ENCODE data around the gene TLCD1.
"Not testable (repeated sequence)": the region's sequence is repeated elsewhere in the genome, so short reads cannot be mapped to it uniquely, and the experiment has no call there.

TLCD1 gene

DNA sequence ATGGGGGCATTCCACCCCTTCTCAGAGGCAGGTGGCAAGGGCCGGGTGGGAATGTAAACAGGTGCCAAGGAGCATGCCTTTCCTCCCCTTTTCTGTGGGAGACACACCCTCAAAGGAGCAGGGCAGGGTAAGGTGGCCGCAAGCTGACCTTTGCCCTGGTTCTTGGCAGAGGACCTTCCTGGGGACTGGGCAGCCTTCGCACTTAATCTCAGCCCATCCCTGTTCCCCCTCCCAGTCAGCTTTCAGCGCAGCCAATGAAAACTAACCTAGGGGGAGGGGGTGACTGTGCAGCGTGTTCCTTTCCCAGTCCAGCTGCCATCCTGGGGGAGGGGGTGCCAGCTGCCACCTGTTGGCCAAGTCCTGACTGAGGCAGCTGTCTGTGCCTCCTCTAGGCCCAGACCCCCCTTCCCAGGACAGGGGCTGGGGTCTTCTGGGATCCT is 20.6 kb upstream of the TLCD1 start:
- no peak for DNase-seq

DNA sequence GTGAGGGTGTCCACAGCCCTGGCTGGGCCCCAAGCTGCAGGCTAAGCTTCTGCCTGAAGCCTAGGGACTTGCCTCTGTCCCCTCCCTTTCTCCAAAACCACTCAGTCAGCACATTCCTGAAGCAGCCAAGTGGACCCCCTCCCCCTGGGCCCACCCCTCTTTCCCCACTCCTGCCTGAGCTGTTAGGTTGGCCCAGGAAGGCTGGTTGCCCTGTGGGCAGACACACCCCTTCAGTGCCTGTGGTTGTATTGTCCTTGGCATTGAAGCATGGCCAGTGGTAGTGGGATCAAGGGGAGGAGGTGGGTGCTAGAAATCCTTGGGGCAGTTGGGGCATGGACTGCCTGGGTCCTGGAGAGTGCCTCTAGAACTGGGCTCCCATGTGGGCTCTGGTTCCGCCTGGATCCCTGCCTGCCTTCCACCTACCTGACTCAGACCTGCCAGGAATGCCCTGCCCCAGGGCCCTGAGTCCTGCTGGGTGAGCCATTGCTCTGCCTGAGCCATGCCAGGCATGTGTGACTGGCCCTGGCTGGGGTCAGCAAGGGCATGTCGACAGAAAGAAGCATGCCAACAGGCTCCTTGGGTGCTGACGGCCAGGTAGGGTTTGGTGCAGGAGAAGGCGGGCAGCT is 19.9 kb upstream of the TLCD1 start:
- no peak for DNase-seq

DNA sequence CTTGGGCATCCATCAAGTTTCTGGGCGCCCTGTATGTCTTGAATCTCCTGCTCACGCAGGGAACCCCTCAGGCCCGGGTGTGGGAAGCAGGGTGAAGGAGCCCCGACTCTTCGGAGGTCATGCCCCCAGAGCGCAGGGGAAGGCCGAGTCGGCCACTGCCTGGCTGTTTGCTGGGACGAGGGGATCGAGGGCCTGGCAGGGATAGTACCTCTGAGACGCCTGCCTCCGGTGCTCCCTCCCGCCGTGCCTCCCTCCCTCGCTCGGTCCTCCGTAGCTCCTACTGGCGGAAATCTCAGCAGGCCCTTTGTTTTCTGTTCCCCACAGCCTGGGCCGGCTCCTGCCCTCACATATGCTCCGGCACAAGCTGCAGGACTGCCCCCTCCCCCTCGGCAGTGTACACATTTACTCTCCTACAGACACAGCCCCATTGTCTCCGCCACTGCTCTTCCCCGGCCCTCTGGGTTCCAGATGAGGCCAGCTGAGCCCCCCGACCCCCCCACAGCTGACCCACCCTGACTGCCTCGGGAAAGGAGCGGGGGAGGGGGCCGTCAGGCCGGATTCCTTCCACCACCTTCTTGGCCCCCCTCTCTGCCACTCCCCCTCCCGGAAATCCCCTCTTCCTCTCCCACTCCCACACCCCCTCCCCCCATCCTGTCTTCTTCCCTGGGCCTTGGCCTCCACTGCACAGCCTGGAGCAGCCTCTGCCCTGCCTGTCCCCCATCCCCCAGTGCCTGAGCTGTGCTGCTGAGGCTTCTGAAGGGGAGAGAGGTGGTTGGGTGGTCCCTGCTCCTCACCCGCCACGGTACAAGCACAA is 19.1 kb upstream of the TLCD1 start:
- DNase-seq, result no peak

DNA sequence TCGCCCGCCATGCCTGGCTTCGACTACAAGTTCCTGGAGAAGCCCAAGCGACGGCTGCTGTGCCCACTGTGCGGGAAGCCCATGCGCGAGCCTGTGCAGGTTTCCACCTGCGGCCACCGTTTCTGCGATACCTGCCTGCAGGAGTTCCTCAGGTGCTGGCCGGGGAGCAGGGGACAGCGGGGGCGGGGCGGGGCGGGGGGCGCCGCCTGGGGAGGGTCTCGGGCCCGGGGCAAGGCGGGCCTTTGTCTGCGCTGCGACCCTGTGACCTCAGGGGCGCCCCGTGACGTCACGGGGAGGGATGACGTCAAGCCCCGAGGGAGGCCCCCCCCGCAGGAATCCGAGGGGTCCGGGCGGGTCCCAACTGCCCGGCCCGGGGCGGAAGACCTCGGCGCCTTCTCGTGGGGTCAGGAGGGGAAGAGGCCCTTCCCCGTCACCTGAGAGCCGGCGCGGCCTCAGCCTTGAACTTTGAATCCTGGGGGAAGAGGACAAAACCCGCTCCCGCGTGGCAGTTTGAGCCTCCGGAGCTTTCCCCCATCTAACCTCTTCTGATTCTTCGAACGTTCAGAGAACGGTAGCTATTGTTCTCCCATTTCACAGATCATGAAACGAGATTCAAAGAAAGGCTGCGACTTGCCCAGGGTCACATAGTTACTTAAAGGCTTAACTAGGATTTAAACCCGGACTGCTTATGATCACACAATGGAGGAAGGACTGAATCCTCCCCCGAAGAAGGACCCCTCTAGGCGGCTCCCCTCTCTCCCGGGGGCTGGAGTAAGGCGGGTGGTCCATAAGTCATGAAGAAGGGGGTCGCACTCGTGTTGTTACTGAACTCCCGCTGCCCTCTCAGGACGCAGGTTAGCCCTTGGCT is 18.3 kb upstream of the TLCD1 start:
- DNase-seq, result no peak

GRCh38 chr17:28743243-28744103 is 17.4 kb upstream of the TLCD1 start, which contains the start of gene TRAF4:
TSS of gene TRAF4 (plus strand) at chr17:28744011. CDS start at chr17:28744113, 102 bp downstream.
- peak; percentile 40 for DNase-seq

GRCh38 chr17:28741358-28742349 is 15.6 kb upstream of the TLCD1 start:
- DNase-seq, result no peak

DNA sequence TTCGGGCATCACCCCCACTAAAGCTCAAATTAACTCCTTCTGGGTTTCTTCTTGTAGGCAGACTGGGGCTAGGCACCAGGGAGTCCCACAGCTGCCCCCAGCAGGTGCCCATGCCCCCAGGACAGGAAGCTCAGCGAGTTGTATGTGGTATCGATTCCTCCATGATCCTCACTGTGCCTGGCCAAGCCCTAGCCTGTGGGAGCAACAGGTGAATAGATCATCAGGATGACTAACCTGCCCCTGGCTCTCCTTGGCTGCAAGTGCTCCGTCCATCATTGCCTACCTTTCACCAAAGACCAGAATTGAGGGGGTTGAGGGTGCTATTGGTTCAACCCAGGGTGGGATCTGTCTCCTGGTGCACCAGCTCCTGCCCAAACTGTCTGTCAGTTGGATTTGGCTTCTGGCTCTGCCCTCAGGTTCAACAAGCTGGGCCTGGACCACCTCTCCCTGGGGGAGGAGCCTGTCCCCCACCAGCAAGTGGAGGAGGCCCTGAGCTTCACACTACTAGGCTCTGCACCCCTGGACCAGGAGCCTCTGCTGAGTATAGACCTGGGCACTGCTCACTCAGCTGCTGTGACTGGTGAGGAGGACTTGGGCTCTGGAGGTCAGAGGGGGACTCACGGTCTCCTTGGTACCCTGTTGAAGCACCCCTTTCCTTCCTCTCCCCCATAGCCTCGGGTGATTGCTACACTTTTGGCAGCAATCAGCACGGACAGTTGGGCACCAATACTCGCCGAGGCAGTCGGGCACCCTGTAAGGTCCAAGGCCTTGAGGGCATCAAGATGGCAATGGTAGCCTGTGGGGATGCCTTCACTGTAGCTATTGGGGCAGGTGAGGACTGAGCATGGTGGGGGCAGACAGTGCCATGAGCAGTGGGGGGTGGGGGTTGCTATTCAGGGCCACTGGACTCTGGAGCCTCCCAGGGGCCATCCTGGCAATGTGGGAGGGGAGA is 14.6 kb upstream of the TLCD1 start:
- no peak for DNase-seq

DNA sequence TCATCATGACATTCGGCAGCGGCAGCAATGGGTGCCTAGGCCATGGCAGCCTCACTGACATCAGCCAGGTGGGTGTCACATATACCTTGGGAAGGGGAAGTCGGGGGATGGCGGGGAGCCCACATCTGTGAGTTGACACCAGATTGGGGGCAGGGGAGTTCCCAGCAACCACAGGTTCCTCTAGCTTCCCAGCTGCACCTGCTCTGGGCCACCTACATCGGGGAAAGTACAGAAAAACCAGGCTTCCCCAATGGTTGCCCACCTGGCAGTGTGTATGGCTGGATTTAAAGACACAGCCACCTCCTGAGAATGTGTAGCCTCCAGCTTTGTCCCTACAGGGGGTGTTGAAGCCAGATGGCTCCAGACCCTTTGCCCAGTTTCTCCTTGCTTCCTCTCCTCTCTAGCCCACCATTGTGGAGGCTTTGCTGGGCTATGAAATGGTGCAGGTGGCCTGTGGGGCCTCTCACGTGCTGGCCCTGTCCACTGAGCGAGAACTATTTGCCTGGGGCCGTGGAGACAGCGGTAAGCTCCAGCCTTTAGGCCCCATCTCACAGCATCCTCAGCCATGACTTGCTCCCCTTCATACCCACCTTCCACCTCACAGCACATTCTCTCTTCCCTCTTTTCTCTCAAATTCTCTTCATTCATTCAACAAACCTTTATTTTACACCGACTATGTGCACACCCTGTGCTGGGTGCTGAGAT is 12.8 kb upstream of the TLCD1 start:
- no peak for DNase-seq

GRCh38 chr17:28737770-28738679 is 12.0 kb upstream of the TLCD1 start:
- DNase-seq, result no peak

DNA sequence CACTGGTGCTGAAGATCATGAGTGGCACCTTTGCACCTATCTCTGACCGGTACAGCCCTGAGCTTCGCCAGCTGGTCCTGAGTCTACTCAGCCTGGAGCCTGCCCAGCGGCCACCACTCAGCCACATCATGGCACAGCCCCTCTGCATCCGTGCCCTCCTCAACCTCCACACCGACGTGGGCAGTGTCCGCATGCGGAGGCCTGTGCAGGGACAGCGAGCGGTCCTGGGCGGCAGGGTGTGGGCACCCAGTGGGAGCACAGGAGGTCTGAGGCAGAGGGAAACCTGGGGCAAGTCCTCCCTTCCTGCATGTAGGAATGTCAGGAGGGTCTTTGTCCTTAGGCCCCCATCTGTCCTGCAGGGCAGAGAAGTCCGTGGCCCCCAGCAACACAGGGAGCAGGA is 11.3 kb upstream of the TLCD1 start:
- DNase-seq, result no peak

DNA sequence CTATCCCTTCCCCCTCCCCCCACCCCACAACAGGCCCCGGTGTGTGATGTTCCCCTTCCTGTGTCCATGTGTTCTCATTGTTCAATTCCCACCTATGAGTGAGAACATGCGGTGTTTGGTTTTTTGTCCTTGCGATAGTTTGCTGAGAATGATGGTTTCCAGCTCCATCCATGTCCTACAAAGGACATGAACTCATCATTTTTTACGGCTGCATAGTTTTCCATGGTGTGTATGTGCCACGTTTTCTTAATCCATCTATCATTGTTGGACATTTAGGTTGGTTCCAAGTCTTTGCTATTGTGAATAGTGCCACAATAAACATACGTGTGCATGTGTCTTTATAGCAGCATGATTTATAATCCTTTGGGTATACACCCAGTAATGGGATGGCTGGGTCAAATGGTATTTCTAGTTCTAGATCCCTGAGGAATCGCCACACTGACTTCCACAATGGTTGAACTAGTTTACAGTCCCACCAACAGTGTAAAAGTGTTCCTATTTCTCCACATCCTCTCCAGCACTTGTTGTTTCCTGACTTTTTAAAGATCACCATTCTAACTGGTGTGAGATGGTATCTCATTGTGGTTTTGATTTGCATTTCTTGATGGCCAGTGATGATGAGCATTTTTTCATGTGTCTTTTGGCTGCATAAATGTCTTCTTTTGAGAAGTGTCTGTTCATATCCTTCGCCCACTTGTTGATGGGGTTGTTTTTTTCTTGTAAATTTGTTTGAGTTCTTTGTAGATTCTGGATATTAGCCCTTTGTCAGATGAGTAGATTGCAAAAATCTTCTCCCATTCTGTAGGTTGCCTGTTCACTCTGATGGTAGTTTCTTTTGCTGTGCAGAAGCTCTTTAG is 10.1 kb upstream of the TLCD1 start:
- not testable (repeated sequence) for DNase-seq

DNA sequence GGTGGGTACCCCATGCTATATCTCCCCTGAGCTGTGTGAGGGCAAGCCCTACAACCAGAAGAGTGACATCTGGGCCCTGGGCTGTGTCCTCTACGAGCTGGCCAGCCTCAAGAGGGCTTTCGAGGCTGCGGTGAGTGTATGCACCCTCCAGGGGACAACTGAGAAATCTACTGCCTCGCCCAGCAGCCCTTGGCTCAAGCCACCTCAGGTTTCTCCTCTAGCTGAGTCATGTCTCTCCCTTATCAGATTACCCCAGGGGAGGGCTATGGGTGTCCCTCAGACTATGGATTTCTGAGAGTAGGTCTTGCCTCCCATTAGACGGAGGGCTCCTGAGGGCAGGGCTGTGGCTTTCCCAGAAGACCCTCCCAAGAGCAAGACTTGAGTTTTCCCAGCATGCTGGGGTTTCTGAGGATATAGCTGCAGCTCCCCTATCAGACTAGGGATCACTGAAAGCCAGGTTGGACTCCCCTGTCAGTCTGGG is 9.2 kb upstream of the TLCD1 start:
- DNase-seq, result no peak

DNA sequence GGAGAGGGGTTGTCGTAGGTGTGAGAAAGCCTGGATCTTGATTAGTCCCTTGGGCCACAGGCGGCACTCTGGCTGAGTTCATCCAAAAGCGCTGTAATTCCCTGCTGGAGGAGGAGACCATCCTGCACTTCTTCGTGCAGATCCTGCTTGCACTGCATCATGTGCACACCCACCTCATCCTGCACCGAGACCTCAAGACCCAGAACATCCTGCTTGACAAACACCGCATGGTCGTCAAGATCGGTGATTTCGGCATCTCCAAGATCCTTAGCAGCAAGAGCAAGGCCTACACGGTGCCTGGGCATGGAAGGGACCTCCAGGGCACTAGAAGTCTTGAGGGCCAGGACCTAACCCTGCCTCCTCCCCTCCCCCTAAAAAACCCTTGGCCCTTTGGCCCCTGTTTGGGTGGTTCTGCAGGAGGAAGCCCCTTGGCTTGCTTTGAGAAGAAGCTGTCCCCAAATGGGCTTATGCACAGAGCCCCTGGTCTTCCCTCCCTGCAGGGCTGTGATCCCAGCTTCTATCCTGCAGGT is 8.7 kb upstream of the TLCD1 start:
- DNase-seq, result no peak

DNA sequence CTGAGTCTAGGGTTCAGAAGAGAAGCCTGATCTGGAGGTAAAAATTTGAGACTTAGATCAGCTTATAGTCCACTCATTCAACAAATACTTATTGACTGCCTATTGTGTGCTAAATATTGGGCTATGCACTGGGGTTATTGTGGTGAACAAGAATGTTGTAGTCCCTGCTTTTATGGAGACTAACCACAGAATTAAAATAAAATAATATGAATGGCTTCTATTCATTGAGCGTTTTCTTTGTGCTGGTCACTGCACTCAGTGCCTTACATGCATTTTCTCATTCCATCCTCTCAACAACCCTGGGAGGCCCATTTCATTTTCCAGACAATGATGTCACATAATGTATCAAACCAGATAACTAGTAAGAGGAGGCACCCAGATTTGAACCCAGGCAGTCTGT is 7.3 kb upstream of the TLCD1 start:
- DNase-seq, result no peak

DNA sequence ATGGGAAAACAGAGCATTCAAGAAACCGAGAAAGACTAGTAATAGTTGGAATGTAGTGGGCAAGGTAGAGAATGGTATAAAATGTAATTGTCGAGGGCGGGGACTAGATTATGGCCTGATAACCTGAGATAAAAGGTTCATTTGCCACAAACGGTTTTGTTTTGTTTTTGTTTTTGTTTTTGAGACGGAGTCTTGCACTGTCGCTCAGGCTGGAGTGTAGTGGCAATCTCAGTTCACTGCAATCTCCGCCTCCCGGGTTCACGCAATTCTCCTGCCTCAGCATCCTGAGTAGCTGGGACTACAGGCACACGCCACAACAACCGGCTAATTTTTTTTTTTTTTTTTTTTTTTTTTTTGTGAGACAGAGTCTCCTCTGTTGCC is 3.9 kb upstream of the TLCD1 start:
- no peak for DNase-seq

DNA sequence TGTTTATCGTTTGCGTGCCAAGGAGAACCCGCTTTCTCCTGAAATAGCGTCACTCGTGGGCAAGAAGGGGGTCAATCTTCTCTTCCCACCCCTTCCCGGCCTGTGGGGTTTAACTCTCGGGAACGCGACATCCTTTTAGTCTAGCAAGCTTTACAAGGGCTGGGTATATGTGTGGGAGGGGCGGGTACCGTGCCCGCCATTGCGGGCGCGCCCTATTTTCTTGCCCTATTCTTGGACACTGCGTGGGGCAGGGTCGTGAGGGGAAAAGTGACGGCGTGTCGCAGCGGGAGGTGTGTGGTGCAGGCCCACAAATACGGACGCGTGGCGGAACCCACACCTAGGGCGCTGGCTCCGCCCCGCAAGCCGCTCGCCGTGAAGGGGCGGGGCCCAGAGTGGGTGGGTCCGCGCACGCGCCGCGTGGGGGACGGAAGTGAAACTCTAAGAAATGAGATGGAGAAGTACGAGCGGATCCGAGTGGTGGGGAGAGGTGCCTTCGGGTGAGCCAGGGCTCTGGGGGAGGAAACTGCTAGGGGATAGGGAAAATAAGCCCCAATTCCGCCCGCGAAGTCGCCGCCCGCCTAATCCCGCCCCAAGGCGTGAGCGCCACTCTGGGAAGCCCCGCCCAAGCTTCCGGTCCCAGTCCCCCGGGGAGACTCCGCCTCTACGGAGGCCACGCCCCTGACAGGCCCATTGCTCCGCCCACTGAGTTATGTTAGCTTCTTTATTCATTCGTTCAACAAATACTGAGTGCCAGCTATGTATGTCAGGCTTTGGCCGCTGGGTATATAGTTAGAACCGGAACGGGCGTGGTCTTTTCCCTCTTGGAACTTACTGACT is 2.5 kb upstream of the TLCD1 start, which contains the start of gene NEK8:
TSS of gene NEK8 (plus strand) at position 425 of the 837 bp plus-strand sequence. CDS start at position 451, 26 bp downstream.
- DNase-seq, result peak; percentile 71

Measured in NCI-H187 treated with DMSO at 0.1 percent for 48 hours (cell line).